A549 (cell line): ENCODE data around the gene PI16.

Experiments used
- BHLHE40 ChIP-seq: IDR thresholded peaks from 2 replicates; pipeline ENCODE4 v1.6.1; 2012; ENCODE audit warnings: low read depth, low read length, inconsistent platforms
- CBX8 ChIP-seq: fragments of 200-600 bp; sonication (generic); IDR thresholded peaks from 2 replicates; pipeline ENCODE4 v1.6.1; 2016
- CTCF ChIP-seq: fragments of >200 bp; sonication (Bioruptor Twin); formaldehyde crosslinking; IDR thresholded peaks from 3 replicates; pipeline ENCODE4 v1.5.1; 2016
- EP300 ChIP-seq, 2 experiments: fragments of >200 bp; sonication (Bioruptor Twin); formaldehyde crosslinking; IDR thresholded peaks; 2 replicates in 1 of 2; 3 replicates in 1 of 2; pipeline ENCODE4 v1.6.1; 2016 to 2017
- GATA3 ChIP-seq: IDR thresholded peaks from 2 replicates; pipeline ENCODE4 v1.6.1; 2012; ENCODE audit warnings: borderline replicate concordance
- HOXA7 ChIP-seq: fragments of 250-450 bp; sonication (Bioruptor Pico); IDR thresholded peaks from 2 replicates; pipeline ENCODE4 v1.5.0; 2020; ENCODE audit warnings: mild to moderate bottlenecking, moderate library complexity
- JUNB ChIP-seq: fragments of >200 bp; sonication (Bioruptor Twin); formaldehyde crosslinking; IDR thresholded peaks from 2 replicates; pipeline ENCODE4 v1.6.1; 2016
- PHF8 ChIP-seq: fragments of 200-600 bp; sonication (generic); IDR thresholded peaks from 2 replicates; pipeline ENCODE4 v1.6.1; 2016; ENCODE audit warnings: low read depth, mild to moderate bottlenecking, antibody characterized with exemption, moderate library complexity, borderline replicate concordance
- POLR2A ChIP-seq: IDR thresholded peaks from 2 replicates; pipeline ENCODE4 v1.6.1; 2012; ENCODE audit warnings: mild to moderate bottlenecking, low read length
- TF ChIP-seq, protein P1 (sequence below): fragments of 450-650 bp; IDR thresholded peaks from 2 replicates; pipeline ENCODE4 v1.6.1; 2014; ENCODE audit warnings: antibody characterized with exemption

- TF ChIP-seq POLR2A (no peak), CBX8 (no peak), CTCF (no peak), PHF8 (no peak), HOXA7 (CRISPR knock-in tag) (no peak), JUNB (no peak), GATA3 (no peak), BHLHE40 (no peak), EP300 (IDR thresholded peaks at IDR 0.05) (no peak)
- TF ChIP-seq, protein P1, sequence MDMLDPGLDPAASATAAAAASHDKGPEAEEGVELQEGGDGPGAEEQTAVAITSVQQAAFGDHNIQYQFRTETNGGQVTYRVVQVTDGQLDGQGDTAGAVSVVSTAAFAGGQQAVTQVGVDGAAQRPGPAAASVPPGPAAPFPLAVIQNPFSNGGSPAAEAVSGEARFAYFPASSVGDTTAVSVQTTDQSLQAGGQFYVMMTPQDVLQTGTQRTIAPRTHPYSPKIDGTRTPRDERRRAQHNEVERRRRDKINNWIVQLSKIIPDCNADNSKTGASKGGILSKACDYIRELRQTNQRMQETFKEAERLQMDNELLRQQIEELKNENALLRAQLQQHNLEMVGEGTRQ: no peak
These were observed 19.6 kb upstream of the PI16 start for GRCh38 chr6:36934901-36935300.
